HG03469 (cell line): ENCODE data around the gene ACOXL.

ENCODE experiments used
- ATAC-seq: cut with Tn5 transposase; IDR thresholded peaks from one replicate; pipeline ENCODE4 v1.9.1; 2021; ENCODE audit warnings: mild to moderate bottlenecking, moderate library complexity, moderate number of reproducible peaks; ENCODE audit not compliant: unreplicated experiment

The ACOXL gene

DNA sequence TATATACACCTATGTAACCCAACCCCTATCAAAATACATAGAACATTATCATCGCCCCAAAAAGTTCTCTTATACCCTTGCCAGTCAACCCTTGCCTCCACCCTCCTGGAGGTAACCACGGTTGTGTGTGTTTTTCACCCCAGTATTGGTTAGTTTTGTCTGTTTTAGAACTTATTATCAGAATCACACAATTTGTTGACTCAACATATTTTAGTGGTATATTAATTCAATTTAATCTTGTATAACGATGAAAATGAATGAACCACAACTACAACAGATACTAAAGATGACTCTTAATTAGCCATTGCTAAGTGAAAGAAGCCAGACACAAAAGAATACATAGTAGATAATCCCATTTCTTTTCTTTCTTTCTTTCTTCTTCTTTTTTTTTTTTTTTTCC lies 19.3 kb downstream of the ACOXL start:
- ATAC-seq, result no peak

DNA sequence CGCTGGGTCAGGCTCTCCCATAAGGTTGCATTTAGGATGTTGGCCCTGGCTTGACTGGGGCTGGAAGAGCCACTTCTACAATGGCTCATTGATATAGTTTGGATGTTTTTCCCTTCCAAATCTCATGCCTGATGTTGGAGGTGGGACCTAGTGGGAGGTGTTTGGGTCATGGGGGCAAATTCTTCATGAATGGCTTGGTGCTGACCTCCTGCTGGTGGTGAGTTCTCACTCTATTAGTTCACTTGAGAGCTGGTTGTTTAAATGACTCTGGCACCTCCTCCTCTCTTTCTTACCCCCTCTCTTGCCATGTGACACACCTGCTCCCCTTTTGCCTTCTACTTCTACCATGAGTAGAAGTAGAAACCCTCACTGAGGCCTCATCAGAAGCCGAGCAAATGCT lies 20.5 kb downstream of the ACOXL start:
- ATAC-seq, result no peak

DNA sequence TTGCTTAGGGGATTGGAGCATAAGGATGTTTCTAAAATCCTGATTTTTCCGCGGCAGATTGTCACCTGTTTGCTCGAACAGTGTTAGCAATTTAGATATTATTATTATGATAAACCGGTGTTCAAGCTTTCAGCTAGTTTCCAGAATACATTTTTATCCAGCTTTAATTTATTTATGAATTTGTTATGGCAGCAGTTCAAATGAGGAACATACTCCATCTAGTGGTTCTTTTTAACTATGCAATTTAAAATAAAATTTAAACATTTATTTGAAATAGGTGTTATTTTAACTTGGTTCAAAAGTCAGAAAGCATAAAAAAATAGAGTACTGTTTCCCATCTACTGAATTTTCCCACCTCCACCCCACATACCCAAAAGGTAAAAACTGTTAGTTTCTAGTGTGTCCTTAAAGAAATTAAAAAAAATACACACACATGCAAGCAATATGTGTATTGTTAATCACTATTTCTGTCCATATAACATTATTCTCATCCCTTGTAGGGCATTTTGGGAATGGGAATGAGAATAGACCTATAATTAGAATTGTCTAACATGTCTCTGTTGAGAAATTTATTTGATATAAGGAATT lies 23.2 kb downstream of the ACOXL start:
- no peak for ATAC-seq

DNA sequence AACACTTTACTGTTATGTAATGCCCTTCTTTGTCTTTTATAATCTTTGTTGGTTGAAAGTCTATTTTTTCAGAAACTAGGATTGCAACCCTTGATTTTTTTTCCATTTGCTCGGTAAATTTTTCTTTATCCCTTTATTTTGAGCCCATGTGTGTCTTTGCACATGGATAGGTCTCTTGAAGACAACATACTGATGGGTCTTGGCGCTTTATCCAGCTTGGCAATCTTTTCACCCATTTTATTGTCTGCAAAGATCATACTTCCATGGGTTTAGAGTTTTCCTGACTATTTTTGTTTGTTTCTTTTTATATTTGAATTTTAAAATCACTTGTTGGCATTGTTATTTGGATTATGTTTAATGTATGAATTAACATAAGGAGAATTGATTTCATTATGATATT lies 27.0 kb downstream of the ACOXL start:
- no peak for ATAC-seq

DNA sequence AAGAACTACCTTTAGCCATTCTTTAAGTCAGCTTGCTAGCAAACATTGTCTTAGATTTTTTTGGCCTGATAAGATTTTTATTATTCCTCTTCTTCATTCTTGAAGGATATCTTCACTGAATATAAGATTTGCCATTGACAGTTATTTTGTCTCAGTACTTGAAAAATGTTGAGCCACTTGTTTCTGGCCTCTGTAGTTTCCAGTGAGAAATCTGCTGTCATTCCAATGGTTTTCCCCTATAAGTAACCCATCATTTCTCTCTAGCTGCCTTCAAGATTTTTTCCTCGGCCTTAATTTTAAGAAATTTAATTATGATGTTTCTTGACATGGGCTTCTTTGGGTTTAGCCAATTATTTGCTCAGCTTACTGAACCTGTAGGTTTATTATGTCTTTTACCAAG lies 32.6 kb downstream of the ACOXL start:
- ATAC-seq, result no peak

DNA sequence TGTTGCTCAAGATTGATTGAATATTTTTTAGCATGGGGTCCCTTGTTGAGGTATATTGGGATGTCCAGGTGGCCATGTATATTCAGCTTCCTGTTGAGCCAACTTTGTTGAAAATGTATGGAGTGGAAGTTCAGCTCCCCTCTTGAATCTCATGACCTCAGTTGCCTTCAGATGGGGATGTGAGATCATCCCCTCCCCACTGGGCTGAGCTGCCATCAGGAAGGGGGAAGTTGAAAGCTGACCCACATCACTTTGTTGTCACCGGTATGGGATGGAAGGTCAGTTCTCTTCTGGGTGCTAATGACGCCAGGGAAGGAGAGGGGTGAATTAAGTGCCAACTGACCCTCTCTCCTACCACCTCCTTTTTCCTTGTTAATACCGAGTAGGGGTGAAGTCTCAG lies 33.9 kb downstream of the ACOXL start:
- ATAC-seq, result no peak

DNA sequence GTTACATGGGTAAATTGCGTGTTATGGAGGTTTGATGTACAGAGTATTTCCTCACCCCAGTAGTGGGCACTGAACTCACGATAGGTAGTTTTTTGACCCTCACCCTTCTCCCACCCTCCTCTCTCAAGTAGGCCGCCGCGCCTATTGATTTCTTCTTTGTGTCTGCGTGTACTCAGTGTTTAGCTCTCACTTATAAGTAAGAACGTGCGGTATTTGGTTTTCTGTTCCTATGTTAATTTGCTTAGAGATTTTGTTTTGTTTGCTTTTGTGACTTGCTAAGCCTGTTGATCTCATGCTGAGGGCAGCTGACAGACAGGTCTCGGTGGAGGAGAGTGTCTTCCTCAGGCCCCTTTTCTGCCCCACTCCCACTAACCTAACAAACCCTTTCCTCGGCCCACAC lies 36.2 kb downstream of the ACOXL start:
- no peak for ATAC-seq

DNA sequence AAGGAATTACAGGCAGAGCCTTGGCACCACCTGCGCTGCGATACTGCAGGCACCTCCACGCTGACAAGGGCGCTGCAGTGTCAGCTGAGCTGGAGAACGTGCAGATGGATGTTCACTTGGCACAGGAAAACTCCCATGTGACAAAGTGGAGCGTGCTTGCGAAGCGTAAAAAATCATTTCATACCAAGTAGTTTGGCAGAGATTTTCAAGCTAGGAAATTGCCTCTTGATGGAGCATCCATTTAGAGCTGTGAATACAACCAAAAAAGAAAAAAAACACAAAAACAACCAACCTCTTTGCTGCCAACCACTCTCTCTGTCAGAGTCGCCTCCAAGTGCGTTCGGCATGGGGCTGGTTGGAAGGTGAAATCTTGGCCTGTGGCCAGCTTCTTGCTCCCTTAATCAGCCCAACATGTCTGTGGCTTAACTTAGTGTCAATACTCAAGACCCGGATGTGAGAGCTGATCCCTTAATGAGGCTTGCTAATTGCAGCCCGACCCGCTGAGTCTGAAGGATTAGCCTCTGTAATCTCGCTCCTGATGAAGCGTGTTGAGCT lies 38.1 kb downstream of the ACOXL start:
- no peak for ATAC-seq

DNA sequence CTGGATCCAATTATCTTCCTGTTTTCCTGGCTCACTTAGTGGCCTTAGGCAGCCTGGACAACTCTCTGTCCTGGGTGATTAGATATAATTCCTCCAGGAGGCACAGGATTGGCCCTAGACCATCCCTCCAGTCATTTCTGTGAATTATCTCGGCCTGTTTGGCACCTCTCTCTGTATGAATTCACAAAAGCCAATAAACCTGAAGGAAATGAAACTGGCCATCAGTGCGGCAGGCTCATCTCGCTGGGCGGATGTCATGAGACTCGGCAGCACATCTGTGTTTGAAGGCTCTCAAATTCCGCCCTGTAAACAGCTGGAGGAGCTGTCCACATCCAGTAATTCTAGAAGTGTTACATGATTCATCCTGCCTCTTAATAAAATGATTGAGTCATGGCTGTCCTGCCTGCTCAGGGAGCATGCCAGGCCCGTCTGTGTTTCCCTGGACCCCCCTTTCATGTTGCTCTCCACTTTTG lies 38.6 kb downstream of the ACOXL start:
- ATAC-seq, result no peak

DNA sequence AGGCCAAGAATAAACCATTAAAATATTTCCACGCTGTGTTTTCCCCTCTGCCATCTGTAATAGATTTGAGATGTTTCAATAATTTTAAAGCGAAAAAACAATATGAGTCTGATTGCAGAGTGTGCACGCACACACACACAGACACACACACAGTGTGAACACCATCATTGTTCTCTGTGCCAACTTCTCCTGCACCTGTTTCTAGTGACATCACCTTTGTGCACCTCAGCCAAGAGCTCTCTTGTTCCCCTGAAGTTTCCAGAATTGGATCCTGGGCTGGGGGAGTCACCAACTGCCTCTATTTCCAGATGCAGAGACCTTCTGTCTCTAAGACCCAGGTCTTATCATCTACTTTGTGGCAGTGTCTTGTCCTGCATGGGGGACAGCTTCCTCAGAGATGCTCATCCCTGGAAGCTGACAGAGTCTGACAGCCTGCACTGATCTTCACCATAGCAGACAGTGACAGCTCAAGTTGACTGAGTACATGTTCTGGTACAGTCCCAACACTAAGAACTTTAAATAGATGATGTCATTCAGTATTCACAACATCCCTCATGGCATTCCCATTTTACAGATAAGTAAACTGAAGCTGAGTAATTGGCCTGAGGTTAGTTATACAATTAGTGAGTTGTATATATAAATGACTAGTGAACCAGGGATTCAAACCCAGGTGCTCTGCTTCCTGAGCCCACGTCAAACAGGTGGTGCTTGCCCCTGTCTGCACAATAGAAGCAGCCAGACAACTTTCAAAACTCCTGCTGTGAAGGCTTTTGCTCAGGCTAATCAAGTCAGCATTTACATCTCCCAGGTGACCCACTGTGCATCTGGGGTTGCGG lies 39.4 kb downstream of the ACOXL start:
- no peak for ATAC-seq

DNA sequence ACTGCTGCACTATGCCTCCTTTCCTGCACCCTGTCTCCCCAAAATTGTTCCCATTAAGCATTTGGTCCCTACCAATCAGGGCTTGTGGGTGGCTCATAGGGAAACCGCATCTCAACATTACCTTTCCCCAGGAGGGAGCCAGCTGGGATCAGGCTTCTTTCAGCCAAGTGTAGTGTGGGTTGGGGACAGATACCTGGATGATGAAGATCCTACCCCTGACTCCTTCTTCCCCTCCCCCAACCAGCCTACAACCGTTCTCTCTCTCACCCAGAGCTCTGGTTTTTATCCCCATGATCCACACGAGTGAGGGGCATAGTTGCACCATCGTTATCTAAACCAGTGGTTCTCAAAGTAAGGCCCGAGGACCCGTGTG lies 40.0 kb downstream of the ACOXL start:
- ATAC-seq, result no peak

DNA sequence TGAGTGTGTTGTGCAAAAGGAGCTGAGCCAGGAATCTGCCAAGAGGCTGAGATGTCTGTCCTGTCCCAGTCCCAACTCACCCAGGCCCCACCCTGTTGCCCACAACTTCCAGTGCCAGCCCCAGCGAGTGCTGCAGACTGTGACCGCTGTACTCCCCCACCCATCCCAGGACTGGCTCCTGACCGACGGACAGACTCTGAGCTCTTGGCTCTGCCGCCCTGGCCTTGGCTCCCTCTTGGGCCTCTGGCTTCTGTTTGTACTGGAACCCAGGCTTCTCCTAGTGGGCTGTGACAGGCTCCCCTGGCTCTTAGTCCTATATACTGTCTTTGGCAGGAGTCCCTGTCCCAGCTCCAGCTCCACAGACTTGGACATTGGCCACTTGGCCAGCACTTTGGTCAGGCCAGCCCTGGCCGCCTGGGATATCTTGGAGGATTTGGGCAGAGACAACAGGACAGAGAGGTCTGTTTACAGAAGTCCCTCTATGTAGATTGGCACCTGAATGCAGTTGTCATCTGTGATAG lies 41.1 kb downstream of the ACOXL start:
- ATAC-seq, result no peak

DNA sequence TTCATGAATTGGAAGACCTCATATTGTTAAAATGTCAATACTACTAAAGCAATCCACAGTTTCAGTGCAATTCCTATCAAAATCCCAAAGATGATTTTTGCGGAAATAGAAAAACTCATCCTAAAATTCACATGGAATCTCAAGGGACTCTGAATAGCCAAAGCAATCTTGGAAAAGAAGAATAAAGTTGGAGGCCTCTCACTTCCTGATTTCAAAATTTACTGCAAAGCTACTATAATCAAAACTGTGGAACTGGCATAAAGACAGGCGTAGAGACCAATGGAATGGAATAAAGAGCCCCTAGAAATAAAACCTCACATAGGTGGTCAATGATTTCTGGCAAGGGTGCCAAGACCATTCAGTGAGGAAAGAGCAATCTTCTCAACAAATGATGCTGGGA lies 42.3 kb downstream of the ACOXL start:
- no peak for ATAC-seq

DNA sequence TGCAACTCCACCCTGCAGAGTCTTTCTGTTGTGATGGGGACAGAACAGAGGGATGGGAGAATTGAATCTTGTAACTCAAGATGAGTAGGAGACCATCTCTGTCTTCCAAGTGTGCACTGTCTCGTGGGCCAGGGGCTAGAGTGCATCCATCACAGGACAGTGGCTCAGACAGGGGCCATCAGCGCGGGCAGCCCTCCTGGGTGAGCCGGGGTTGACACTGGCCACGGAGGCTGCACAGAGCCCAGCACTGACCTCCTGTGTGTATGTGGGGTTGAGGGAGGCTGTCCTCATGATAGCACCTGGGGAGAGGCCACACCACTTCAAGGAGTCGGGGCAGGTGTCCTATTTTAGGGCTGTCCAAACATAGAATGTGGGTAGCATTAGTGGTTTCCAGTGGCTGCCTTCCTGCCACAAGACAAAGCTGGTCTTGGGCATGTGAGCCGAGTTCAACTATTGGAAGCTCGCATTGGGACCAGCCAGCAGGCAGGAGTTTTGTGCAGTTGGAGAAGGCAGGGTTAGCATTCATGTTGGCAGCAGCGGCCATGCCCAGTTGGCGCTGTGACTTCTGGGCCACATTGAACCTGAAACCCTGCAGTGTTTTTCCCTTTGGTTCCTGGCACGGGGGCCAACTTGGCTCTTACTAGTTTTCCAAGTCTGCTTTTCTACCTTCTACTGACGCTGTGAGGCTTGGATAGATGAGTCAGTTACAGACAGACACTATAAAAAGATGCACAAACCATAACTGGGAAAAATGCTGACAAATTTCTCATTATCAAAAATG lies 45.3 kb downstream of the ACOXL start:
- no peak for ATAC-seq

DNA sequence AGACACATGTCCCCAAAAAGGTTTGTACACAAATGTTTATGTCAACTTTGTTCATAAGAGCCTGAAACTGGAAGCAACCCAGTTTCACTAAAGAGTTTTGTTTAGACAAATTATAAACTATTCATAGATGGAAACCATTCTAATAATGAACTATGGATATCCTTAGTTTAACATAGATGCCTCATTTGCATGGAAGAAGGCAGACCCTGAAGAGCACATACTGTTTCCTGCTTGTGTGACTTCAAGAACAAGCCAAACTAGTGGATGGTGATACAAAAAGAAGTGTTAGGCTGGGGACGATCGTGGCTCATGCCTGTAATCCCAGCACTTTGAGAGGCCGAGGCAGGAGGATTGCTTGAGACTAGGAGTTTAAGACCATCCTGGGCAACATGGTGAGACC lies 48.1 kb downstream of the ACOXL start:
- no peak for ATAC-seq

DNA sequence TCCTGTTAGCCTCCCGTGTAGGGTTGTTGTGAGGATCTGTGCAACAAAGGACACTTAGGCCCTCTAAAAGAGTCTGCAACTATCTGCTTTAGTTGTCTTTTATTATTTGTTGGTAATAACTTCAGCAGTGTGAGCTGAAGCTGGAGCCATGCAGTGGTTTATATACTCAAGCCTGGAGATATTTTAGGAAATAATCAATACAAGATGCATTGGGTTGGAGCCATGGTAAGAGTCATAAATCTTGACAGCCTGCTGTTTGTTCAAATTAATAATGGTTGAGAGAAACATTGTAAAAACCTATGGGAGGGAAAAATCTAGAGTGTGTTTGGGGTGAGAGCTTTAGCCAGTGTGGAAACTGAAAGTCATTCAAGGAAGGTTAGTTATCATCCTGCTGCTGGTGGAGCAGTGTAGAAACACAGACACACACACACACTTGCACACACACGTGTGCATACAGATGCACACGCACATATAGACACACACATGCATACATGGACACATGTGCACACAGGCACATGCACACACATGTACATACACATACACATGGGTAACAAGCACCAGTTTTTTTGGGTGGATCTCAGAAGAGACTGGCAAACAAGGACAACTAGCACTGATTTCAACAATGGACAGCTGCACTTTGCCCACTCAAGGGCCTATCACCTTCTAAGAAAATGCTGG lies 51.0 kb downstream of the ACOXL start:
- no peak for ATAC-seq

DNA sequence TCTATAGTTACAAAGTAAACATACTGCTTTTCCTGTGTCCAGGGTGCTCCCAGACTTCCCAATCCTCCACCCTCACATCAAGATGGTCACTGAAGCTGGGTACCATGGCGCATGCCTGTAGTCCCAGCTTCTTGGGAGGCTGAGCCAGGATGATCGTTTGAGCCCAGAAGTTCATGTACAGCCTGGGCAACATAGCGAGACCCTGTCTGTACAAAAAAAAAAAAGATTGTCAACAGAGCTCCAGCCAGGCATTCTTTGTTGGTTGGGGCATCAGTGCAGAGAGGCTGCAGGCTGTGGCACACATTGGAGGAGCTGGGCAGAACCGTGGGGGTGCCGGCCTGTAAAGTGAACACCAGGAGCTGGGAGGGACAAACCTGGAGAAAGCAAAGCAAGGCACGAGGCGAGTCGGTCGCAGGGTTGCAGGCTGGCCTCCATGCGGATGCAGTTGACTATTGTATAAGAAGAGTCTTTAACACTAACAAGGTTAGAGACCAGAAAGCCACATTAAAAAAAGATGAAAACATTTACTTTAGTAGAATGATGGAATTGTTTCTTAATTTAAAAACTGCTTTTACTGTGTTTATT lies 51.8 kb downstream of the ACOXL start:
- no peak for ATAC-seq

DNA sequence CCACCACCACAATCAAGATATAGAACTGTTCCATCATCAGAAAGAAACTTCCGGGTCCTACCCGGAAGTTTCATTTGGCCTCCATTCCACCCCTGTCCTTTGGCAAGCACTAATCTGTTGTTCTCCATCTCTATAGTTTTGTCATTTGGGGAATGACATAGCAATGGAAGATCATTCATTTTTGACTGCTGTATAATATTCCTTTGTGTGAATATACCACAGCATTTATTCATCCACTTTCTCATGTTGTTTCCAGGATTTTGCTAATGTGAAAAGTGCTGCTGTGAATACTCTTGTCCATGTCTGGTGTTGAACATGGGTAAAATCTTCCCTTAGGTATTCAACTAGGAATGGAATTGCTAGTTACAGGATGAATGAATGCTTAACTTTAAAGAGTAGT lies 53.1 kb downstream of the ACOXL start:
- no peak for ATAC-seq

DNA sequence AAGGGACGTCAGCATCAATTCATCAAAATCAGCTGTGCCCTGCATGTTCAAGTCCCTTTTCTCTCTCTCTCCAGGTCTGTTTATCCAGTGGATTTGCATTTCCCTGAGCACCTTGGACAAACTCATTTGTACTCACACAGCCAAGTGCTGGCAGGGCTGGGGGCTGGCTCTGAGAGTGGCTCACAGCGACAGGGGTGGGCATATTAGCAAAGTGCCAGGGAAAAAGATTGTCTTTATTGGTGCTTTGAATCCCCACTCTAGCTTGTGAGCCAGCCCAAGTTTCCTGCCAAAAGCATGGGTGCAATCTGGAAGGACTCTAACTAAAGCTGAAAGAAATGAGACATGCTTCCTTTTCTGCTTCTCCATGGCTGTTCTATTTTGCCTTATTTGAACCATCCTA lies 56.6 kb downstream of the ACOXL start:
- ATAC-seq, result no peak

DNA sequence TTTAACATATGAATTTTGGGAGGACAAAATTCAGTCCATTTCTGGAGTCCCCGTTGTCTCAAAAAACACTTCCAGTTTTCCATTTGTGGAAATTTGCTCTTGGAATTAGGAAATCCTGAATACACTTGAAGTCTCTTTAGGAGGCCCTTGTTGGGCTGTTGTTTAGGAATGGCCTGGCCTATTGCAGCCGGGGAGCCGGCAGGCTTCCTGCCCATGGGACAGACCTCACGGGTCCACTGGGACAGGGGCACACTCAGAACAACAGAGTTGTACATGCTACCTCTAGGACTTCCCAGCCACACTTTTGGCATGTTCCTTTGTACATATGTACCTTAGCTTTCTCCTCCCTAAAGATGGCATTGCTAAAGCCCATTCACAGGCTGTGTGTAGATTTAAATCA lies 57.3 kb downstream of the ACOXL start:
- no peak for ATAC-seq
